Upper lobe of right lung (tissue), 1 donor: ENCODE data around the gene HOPX. TPM values are rescaled to one million over a fixed set of nuclear protein-coding genes. Genes with fewer than 3 reads are reported as not detected.

Experiments used
- ATAC-seq: fragments of 200-7000 bp; cut with Tn5 transposase; one replicate; pipeline ENCODE4 v1.9.1; 2020; ENCODE audit warnings: mild to moderate bottlenecking, moderate library complexity
- DNase-seq: peaks from one replicate; pipeline ENCODE4 v3.0.0-alpha.2; 2020
- H3K27ac ChIP-seq: fragments of 200-600 bp; one replicate; pipeline ENCODE4 v1.8.0; 2022
- H3K27me3 ChIP-seq: fragments of 200-600 bp; one replicate; pipeline ENCODE4 v1.8.0; 2022; ENCODE audit warnings: mild to moderate bottlenecking
- H3K36me3 ChIP-seq: fragments of 200-600 bp; one replicate; pipeline ENCODE4 v1.8.0; 2022
- H3K4me1 ChIP-seq: fragments of 200-600 bp; one replicate; pipeline ENCODE4 v1.8.0; 2022
- H3K4me3 ChIP-seq: fragments of 200-600 bp; one replicate; pipeline ENCODE4 v1.8.0; 2022; ENCODE audit warnings: mild to moderate bottlenecking
- H3K9me3 ChIP-seq: fragments of 200-600 bp; one replicate; pipeline ENCODE4 v1.8.0; 2022
- CTCF ChIP-seq: fragments of 200-600 bp; IDR thresholded peaks from one replicate; pipeline ENCODE4 v1.8.0; 2022; ENCODE audit warnings: antibody characterized with exemption
- intact Hi-C: fragments of 100-400 bp; cut with DNase I; formaldehyde crosslinking; loops from one replicate; pipeline ENCODE4 v1.11.0; 2022
- total RNA-seq: library from RNA; stranded (reverse); fragmentation: NEBNext Ultra II Directional; extraction: Animal tissue kit (Norgen Biotek cat#: 25700); gene quantifications from one replicate; pipeline ENCODE4 v1.2.1, GENCODE V29; 2021
- donor health status: DM: no; HTN: yes; CAD: no; lungs with severe emphysema.

Gene HOPX
- total RNA-seq, 1 donor from 2014 or later = 520 TPM

GRCh38 chr4:56723201-56723605, 42.1 kb upstream of the HOPX start:
- DNase-seq (no peak), ATAC-seq (no peak)
- TF ChIP-seq CTCF = no peak
- intact Hi-C loops = no loop called here
- Histone ChIP-seq H3K27ac (no peak overlapping the region), H3K9me3 (no peaks in the 10 kb centered on the region), H3K27me3 (no peaks in the 10 kb centered on the region), H3K4me3 (no peak overlapping the region), H3K4me1 (peaks cover 4% of the 10 kb centered on the region), H3K36me3 (no peaks in the 10 kb centered on the region)

- intact Hi-C loops = no loop called here
- no peaks in the 10 kb centered on the region for H3K4me1 ChIP-seq
- H3K27ac ChIP-seq = no peak overlapping the region
- DNase-seq = no peak
- no peak for ATAC-seq
- H3K4me3 ChIP-seq = no peak overlapping the region
- no peaks in the 10 kb centered on the region for H3K9me3 ChIP-seq
- H3K36me3 ChIP-seq = no peaks in the 10 kb centered on the region
- no peak for TF ChIP-seq CTCF
- no peaks in the 10 kb centered on the region for H3K27me3 ChIP-seq
Observed at GRCh38 chr4:56708146-56708545, 27.1 kb upstream of the HOPX start.

- no peak overlapping the region for H3K27ac ChIP-seq
- no peaks in the 10 kb centered on the region for H3K27me3 ChIP-seq
- no peaks in the 10 kb centered on the region for H3K9me3 ChIP-seq
- ATAC-seq = no peak
- no peak for TF ChIP-seq CTCF
- H3K4me1 ChIP-seq = no peaks in the 10 kb centered on the region
- no peak for DNase-seq
- no peak overlapping the region for H3K4me3 ChIP-seq
- no peaks in the 10 kb centered on the region for H3K36me3 ChIP-seq
- intact Hi-C loops = no loop called here
Observed at GRCh38 chr4:56705966-56706365, 24.9 kb upstream of the HOPX start.

GRCh38 chr4:56705334-56705733, 24.2 kb upstream of the HOPX start:
- no peaks in the 10 kb centered on the region for H3K9me3 ChIP-seq
- H3K4me3 ChIP-seq = no peak overlapping the region
- no peaks in the 10 kb centered on the region for H3K27me3 ChIP-seq
- no peak for TF ChIP-seq CTCF
- intact Hi-C loops = no loop called here
- no peak overlapping the region for H3K27ac ChIP-seq
- DNase-seq (no peak), ATAC-seq (no peak)
- H3K4me1 ChIP-seq = no peaks in the 10 kb centered on the region
- no peaks in the 10 kb centered on the region for H3K36me3 ChIP-seq

GRCh38 chr4:56704089-56704871, 23.2 kb upstream of the HOPX start:
- ATAC-seq (peak; percentile 38), DNase-seq (no peak)
- no peak for TF ChIP-seq CTCF
- Histone ChIP-seq H3K36me3 (no peaks in the 10 kb centered on the region), H3K4me1 (no peaks in the 10 kb centered on the region), H3K9me3 (no peaks in the 10 kb centered on the region), H3K27me3 (no peaks in the 10 kb centered on the region), H3K4me3 (no peak overlapping the region), H3K27ac (no peak overlapping the region)
- intact Hi-C loops = no loop called here

- no peaks in the 10 kb centered on the region for H3K36me3 ChIP-seq
- intact Hi-C loops = no loop called here
- no peak for TF ChIP-seq CTCF
Observed at GRCh38 chr4:56703378-56703777, 22.3 kb upstream of the HOPX start.

More at GRCh38 chr4:56703378-56703777, 22.3 kb upstream of the HOPX start:
- DNase-seq = no peak
- ATAC-seq = no peak
- Histone ChIP-seq H3K27me3 (no peaks in the 10 kb centered on the region), H3K4me1 (no peaks in the 10 kb centered on the region), H3K27ac (no peak overlapping the region), H3K9me3 (no peaks in the 10 kb centered on the region), H3K4me3 (no peak overlapping the region)
